Keratinocyte (primary cell): ENCODE measurements around the gene GINM1.

Experiments used
- CTCF ChIP-seq, 3 experiments: IDR thresholded peaks in 1 of 3; conservative IDR thresholded peaks in 1 of 3; optimal IDR thresholded peaks in 1 of 3; 2 replicates in 2 of 3; 3 replicates in 1 of 3; pipeline versions ENCODE3 to v1.5.1; 2011; ENCODE audit warnings: low read length in 3 of 3, mild to moderate bottlenecking in 3 of 3, moderate library complexity in 2 of 3, control low read depth in 1 of 3, inconsistent platforms in 1 of 3; ENCODE audit not compliant: insufficient read depth in 2 of 3; ENCODE audit errors: extremely low read depth in 1 of 3
- EZH2 ChIP-seq: IDR thresholded peaks from one replicate; pipeline ENCODE4 v1.6.1; 2012; ENCODE audit warnings: inconsistent platforms, mild to moderate bottlenecking, low read length, moderate library complexity

- TF ChIP-seq CTCF (optimal IDR thresholded peaks at IDR 0.05 in 1 of 3, IDR thresholded peaks at IDR 0.05 in 1 of 3, conservative IDR thresholded peaks at IDR 0.05 in 1 of 3; ENCODE audit: extremely low read depth in 1 of 3, insufficient read depth in 2 of 3, low read length in 3 of 3) (no peak), EZH2 (no peak)
Observed at GRCh38 chr6:149541139-149541538, 25.0 kb upstream of the GINM1 start.
